Putamen (tissue), 1 donor: ENCODE results near the gene TSPYL1.
"Not testable (repeated sequence)": the region's sequence is repeated elsewhere in the genome, so short reads cannot be mapped to it uniquely, and the experiment has no call there.

ENCODE experiments used
- DNase-seq: peaks from one replicate; pipeline ENCODE4 v3.0.0-alpha.2; 2016; ENCODE audit warnings: low spot score

The TSPYL1 gene

GRCh38 chr6:116298273-116298672 lies 18.5 kb upstream of the TSPYL1 start:
- DNase-seq, result no peak

- no peak for DNase-seq
These were observed 12.8 kb upstream of the TSPYL1 start for GRCh38 chr6:116292553-116292952.

GRCh38 chr6:116291701-116292396 lies 12.1 kb upstream of the TSPYL1 start:
- DNase-seq, result no peak

DNA sequence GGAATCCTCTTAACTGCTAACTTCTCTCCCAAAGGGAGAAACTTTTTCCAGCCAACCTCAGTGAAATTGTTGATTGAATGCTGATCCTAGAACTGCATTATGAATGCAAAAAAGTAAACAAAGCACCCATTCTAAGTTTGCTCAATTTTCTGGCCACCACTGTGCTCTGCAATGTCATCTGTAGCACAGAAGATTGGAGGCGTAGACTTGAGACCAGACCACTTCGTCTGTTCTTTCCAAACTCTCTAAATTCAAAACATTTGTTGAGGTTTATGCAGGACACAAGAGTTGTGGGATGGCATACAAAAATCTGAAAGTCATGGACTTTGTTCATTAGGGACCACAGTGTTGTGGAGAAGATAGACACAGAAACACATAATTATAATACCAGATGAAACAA lies 11.1 kb upstream of the TSPYL1 start:
- no peak for DNase-seq

DNA sequence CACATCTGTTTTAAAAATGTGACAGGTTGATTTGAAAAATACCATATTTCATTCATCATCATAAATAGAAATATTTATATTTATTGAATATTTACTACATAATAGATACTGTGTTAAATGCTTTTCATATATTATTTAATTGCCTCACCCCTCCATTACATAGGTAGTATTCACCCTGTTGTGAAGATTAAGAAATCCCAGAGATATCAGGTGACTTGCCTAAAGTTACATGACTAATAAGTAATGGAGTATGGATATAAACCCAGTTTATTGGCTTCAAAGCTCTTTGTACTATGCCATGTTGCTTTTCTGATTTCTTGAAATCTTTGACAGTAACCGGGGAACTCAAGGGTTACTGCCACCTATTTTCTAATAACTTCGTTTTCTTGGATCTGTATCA lies 10.1 kb upstream of the TSPYL1 start:
- DNase-seq, result no peak

DNA sequence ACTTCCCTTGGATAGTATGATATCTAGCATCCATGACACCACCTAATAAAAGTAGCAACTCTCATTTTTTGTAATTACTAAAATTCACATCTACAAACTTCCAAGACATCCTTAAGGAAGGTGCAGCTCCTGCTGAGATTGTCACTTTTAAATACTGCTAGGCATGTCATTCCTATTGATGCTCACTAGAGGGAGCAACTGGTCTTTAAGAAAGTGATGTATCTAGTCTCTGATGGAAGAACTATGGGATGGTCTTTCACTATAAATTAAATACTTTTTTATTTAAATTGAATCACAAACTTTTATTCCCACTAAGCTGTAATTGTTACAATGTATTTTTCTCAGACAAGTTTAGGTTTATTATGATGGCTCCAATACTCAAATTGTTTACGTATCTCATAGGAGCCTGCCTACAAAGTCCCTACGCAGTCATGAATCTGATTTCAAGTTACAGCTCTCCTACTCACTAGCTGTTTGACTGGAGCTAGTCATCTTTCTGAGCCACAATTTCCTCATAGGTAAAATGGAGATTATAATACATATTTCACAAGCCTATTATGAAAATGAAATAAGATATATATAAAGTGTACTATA lies 8.1 kb upstream of the TSPYL1 start:
- DNase-seq, result peak; percentile 47

DNA sequence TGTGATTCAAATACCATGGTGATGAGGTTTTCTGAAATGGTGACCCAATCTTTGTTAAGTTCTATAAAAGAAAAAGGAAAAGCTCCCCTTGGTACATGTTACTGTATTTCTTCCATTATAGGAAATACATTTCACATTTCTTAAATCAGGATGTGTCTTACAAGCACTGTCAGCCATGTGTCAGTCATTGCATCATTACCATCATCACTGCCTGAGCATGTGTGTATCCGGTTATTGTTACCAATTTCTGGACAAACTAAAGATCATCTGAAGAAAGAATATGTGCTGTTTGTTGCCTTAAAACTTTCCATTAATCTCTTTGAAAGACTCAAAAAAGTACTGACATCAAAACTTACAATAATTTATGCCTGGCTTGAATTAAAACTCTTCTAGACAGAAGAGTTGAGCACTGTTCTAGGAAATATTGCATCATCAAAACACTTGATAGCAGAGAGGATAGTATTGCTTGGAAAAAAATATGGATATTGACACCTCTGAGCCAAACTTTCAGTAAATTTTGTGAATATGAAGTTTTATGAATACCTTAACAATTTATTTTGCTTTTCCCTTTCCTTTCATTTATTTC lies 7.1 kb upstream of the TSPYL1 start:
- DNase-seq, result no peak

- DNase-seq, result not testable (repeated sequence)
These were observed 5.3 kb upstream of the TSPYL1 start for GRCh38 chr6:116284984-116285383.

- DNase-seq, result no peak
These were observed 3.5 kb upstream of the TSPYL1 start for GRCh38 chr6:116283191-116283590.

DNA sequence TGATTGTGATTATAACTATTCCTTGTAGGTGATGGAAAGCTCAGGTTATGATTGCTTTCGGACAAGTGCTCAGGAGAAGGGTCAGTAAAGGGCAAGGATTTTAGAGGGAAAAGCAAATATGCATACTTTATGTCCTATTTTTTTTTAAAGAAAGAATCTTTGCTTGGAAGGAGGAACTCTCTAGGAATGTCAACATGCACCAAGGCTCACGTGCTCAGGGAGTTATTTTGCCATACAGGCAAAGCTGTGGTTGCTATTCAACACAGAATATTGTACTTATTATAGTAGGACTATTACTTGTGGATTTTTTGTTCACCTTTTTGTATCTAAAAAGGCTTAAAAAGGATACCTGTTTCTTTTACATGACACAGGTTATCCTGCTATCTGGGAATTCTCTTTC lies 3.0 kb upstream of the TSPYL1 start:
- DNase-seq, result no peak

DNA sequence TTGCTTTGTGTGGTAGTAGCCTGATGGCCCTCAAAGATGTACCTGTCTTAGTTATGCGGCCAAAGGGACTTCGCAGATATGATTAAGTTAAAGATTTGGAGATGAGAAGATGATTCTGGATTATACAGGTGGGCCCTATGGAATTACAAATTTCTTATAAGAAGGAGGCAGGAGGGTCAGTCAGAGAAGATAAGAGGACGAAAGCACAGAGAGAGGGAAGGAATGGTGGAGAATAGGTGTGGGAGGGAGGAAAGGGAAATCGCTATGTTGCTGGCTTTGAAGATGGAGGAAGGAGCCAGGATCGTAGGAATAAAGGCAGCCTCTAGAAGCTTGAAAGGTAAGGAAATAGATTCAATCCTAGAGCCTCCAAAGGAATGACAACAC lies 1.2 kb upstream of the TSPYL1 start:
- DNase-seq, result no peak

DNA sequence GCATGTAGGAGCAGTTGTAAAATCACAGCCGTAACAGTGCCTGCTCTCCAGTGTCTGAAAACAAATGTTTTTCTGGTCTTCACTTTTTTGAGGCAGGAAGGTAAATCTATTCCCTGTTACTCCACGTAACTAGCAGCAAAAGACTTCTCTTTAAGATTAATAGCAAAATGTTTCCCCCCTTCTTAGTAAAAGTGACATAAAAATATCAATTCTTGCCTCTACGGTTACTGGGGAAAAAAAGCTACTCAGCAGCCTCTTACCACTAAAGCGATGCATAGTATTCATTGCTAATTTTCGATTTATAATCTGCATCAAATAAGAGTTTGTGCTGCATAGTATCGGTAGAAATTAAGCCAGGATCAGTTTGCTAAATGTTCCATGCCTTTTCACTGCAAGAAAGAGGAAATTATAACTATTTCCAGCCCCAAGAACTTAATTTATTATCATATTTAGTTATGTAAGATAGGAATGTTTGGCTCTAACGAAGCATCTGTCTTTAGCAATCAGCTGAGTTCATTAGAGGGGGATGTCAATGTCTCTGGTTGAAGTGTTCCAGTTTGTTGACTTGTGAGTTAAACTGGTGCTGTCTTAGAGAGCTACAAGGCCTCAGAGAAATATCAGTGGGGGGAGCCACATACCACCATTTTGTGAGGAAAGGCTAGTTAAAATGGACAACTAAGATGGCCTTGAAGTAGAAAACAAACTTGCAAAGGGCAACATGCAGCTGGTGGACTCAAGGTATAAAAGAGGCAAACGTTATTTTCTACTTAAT lies 617 bp upstream of the TSPYL1 start:
- no peak for DNase-seq

- no peak for DNase-seq
These were observed 887 bp downstream of the TSPYL1 start for GRCh38 chr6:116278854-116279231.

GRCh38 chr6:116278481-116278829 lies 1.3 kb downstream of the TSPYL1 start:
- no peak for DNase-seq

GRCh38 chr6:116277124-116277523 lies 2.6 kb downstream of the TSPYL1 start:
- no peak for DNase-seq

DNA sequence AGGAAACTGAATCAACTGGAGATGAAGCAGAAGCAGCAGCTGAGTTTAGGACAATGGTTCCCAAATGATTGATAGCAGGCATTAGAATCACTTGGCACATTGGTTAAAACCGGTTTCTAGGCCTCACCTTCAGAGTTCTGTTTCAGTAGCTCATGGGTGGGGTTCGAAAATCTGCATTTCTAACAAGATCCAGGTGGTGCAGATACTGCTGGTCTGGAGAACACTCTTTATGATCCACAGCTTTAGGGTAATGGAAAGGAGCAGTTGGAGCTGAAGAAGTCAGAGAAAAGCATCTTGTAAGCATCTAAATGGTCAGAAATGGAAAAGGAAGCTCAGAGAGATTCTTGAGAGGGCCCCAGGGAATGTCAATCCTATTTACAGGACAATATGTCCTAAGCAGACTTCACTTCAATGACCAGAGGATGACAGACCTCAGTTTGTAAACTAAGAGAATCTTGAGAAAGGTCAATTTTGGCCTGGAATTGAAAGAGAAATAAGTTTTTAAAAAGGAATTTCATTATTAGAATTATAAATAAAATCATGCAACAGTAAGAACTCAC lies 8.5 kb downstream of the TSPYL1 start:
- DNase-seq, result no peak

DNA sequence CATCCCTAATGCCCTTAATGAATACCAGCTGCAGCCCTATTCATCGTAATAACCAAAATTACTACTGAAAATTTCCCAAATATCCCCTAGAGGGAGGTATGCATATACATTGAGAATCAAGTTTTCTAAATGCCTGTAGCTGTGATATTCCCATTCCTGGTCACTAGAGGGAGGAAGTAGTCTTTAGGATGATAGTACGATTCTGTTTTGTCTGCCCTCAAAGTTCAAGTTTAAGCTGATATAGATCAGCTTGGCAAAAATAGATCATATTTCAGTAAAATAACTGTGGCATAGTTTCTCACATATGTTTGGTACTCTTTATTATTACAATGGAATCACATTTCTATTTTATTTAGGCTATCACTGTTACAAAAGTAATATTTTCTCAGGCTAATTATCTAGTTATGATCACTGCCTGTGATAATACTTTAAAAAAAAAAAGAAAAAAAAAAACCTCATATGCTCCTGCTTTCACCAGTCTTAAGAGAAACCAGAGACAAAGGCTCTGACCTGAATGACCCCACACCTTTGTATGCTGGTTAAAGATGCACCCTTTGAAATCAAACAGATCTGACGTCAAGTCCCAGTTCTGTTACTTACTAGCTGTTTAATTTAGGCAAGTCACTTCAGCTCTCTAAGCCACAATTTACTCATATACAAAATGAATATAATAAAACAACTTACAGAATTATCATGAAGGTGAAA lies 11.0 kb downstream of the TSPYL1 start:
- DNase-seq, result no peak

DNA sequence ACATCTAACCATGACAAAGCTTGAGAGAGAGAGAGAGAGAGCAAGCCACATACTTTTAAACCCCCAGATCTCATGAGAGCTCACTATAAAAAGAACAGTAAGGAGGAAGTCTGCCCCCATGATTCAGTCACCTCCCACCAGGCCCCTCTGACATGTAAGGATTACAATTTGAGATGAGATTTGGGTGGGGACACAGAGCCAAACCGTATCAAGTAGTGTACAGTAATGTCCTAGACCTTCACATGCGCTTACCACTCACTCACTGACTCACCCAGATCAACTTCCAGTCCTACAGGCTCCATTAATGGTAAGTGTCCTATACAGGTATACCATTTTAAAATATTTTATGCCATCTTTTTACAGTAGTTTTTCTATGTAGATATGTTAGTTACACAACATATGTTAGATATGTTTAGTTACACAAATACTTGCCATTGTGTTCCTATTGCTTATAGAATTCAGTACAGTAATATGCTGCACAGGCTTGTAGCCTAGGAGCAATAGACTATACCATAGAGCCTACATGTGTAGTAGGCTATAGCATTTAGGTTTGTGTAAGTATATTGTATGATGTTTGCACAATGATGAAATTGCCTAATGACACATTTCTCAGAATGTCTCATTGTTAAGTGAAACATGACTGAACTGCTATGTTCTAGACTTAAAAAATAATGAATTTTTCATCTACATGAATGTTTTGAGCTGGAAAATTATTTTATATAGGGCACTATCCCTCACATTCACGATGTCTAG lies 11.7 kb downstream of the TSPYL1 start:
- DNase-seq, result no peak

- no peak for DNase-seq
These were observed 12.9 kb downstream of the TSPYL1 start for GRCh38 chr6:116266803-116267202.

GRCh38 chr6:116265041-116265829 lies 14.5 kb downstream of the TSPYL1 start:
- no peak for DNase-seq

GRCh38 chr6:116263353-116263752 lies 16.4 kb downstream of the TSPYL1 start:
- DNase-seq, result no peak
